Raji (cell line): Measurements from ENCODE around the gene PDE8A.

Experiments
- POLR2A ChIP-seq: IDR thresholded peaks from 2 replicates; pipeline ENCODE4 v1.6.1; 2011; ENCODE audit warnings: low read depth, low read length, control low read depth; ENCODE audit not compliant: insufficient read depth

The PDE8A gene, protein sequence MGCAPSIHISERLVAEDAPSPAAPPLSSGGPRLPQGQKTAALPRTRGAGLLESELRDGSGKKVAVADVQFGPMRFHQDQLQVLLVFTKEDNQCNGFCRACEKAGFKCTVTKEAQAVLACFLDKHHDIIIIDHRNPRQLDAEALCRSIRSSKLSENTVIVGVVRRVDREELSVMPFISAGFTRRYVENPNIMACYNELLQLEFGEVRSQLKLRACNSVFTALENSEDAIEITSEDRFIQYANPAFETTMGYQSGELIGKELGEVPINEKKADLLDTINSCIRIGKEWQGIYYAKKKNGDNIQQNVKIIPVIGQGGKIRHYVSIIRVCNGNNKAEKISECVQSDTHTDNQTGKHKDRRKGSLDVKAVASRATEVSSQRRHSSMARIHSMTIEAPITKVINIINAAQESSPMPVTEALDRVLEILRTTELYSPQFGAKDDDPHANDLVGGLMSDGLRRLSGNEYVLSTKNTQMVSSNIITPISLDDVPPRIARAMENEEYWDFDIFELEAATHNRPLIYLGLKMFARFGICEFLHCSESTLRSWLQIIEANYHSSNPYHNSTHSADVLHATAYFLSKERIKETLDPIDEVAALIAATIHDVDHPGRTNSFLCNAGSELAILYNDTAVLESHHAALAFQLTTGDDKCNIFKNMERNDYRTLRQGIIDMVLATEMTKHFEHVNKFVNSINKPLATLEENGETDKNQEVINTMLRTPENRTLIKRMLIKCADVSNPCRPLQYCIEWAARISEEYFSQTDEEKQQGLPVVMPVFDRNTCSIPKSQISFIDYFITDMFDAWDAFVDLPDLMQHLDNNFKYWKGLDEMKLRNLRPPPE

DNA sequence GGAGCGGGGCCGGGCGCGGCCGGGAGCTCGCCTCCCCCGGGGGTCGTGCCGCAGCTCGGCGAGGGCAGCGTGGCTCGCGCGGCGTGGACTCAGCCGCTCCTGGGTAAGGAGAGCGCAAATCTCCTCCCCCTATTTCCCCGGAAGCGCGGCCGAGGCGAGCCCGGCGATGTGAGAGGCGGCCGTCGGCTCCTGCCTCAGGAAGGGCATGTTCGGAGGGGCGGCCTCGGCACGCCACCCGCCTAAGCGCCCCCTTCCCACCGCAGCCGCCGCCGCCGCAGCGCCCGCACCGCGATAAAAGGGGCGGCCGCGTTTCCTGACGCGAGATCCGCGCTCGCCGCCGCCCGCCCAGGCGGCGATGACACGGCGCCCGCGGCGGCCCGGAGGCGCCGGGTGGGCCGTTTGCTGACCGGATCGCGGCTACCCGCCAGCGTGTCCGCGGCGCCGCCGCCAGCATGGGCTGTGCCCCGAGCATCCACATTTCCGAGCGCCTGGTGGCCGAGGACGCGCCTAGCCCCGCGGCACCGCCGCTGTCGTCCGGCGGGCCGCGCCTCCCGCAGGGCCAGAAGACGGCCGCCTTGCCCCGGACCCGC, at the start of gene PDE8A:
TSS of gene PDE8A (plus strand) at position 146 of the 590 bp plus-strand sequence. CDS start at position 453, 307 bp downstream.
- no peak for TF ChIP-seq POLR2A

DNA sequence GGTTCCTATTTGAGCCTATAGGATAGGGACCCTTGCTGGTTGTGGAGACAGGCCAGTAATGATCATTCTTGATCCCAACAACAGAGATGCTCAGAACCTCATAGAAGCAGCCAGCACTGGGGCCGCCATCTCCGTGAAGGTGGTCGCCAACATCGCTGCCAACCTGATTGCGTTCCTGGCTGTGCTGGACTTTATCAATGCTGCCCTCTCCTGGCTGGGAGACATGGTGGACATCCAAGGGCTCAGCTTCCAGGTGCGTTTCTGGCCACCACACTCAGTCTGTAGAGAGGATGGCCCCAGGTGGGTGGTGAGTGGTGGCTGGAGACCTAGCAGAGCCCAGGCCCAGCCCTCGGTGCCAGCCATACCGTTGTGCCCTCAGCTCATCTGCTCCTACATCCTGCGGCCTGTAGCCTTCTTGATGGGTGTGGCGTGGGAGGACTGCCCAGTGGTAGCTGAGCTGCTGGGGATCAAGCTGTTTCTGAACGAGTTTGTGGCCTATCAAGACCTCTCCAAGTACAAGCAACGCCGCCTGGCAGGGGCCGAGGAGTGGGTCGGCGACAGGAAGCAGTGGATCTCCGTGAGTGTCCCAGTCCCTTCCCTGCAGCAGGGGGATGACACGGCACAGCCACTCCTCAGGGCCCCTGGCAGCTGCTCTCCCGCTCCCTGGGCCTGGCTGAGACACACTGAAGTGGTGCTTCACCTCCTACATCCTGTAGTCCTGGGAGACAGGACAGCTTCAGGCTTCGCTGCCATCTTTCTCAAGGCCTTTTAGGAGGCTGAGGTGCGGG, 46.5 kb upstream of the PDE8A start:
- no peak for TF ChIP-seq POLR2A

DNA sequence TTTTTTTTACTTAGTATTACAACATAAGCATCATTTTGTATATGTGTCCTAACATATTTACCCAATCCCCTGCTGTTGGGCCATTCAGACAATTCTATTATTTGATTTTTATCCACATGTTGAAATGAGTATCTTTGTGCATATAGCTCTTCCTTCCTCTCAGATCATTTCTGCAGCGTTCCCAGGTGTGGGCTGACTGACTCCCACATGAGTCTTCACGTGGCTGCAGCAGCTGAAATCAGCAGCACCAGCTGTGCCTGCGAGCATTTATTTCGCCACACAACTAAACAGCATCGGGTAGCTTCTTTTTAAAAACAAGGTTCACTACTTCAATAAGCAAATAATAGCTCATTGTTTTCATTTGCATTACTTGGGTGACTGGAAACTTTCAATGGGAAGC, 44.5 kb upstream of the PDE8A start:
- TF ChIP-seq POLR2A, result no peak

DNA sequence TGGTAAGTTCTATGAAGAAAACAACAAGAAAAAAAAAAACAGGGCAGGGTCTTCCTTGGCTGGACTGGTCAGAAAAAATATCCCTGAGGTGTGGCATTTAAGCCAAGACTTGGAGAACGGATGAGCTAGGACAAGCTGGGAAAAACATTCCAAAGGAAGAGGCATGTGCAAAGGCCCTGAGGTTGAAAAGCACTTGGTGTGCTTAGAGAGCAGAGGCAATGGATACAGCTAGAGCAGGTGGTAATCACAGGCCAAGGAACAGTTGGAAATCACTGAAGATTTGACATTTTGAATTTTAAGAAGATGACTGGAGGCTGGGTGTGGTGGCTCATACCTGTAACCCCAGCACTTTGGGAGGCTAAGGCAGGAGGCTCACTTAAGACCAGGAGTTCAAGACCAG, 42.9 kb upstream of the PDE8A start:
- no peak for TF ChIP-seq POLR2A

DNA sequence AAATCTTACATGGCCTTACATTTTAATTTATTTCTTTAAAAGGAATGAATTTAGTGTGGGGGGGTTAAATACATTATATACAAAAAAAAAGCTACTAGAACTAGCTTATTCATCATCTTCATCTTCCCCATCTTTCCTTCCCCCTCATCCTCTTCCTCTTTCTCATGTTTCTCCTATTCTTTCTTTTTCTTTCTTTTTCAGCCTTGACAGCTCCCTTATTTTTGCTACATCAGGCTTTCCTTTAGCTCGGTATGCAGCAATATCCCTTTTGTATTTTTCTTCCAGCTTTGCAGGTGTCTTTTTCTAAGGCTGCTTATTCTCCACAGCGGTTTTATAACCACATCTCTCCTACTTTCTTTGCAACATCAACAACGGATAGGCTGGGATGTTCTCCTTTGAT, 41.3 kb upstream of the PDE8A start:
- no peak for TF ChIP-seq POLR2A

DNA sequence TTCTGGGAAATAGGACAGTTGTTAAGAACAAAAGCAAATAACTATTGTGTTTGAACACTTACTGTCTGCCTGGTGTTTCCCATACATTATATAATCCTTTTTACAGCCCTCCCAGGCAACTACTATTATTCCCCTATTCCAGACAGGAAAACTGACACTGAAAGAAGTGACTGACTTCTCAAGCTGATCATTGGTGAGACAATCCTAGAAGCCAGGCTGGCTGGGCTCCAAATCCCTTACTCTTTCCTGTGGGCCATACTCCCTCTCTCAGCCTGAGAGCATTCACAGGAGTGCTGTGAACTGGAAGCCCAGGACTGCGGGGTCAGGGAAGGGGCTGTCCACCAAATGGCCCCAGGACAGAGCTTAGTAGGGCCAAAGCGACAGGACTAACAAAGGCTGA, 39.2 kb upstream of the PDE8A start:
- no peak for TF ChIP-seq POLR2A

DNA sequence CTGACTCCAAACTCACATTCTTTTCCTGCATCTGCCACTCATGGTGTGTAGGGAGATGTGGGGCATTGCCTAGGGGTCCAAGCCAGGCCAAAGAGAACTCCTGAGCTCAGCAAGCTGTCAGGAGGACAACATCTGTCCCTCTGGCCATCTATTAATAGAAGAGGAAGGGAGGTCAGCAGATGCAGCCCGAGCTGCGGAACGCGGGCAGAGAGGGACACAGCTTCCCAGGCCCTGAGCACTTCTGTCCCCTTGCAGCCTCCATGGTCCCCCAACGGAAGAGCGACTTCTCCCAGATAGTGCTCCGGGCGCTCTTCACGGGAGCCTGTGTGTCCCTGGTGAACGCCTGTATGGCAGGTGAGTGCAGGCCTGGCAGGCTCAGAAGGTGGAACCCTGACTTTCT, 37.3 kb upstream of the PDE8A start:
- no peak for TF ChIP-seq POLR2A

DNA sequence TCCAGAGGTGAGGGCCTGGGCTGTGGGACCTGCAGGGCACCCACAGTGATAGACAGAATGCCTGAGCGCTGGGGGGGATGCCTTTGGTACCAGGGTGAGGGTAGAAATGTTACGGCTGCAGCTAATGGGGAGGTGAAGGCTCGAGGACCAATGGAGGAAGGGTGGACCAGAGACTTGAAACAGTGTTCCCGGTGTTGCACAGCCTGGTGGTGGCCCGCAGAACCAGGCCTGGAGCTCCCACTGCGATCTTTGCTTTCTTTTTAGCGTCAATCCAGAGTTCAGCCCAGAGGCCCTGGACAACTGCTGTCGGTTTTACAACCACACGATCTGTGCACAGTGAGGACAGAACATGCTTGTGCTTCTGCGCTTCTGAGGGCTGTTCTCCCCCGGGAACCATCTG, 36.8 kb upstream of the PDE8A start:
- no peak for TF ChIP-seq POLR2A

DNA sequence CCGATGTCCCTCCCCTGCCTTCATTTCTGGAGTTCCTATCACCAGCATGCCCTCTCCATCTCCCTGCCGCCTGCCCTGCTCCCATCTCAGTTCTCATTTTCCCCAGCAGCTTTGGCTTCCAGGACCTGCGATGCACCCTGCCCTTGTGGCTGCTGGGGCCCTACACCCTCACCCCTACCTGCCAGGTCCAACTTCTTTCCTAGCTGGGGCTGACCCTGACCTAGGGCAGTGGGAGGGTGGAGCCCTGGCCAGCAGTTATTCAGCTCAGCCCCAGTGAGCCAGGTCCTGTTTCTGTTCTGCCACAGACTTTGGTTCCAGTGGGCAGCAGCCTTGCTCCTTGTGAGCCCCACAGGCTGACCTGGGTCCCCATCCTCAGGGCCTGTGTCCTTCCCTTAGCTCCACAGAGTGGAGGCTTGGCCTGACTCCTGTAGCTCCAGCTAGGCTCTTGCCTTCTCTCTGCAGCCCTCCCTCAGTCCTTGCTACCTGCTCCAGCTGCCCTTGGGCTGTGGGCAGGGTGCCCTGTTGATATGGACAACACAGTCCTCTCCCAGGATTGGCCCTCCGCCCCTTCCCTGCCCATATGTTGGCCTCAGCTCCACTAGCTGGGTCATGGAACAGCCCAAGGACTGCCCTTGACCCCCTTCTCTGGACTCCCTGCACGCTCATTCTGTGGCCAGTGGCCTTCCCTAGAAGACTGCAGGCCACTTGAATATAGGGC, 34.7 kb upstream of the PDE8A start:
- no peak for TF ChIP-seq POLR2A

DNA sequence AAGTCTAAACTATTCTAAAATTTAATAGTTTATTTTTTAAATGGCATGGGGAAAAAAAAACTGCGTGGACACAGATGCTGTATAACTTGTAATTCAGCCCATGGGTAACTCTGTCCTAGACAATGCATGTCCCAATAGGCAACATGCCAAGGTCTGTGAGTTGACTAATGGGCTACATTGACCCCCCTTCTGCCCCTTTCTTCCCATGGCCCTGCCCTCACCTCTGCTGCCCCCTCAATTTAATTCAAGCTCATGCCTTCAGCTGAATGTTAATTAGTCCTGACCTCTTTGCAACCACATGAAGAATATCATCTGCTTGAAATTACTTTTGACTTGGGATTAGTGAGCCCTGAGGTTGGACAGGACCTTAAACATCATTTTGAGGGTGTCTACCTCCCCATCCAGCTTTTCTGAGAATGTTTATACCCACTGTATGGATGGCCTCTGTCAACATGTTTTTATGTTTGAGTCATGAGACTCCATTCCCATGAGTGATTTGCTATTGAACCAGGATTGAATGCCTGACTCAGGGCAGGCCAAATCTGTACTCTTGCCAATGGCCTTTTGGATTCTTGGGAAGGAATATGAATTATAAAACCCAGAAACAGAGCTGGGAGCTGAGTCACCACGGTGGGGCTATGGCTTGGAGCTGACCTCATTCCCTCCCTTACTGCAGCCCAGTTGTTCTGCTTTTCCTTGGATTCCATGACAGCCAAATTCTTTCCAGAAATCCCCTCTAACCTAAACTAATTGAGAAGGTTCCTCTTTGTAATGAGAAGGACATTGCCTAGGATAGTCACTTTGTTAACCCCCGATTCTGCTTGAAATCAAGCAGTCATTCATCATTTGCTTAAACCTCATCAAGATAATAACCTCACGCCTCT, 33.5 kb upstream of the PDE8A start:
- no peak for TF ChIP-seq POLR2A

DNA sequence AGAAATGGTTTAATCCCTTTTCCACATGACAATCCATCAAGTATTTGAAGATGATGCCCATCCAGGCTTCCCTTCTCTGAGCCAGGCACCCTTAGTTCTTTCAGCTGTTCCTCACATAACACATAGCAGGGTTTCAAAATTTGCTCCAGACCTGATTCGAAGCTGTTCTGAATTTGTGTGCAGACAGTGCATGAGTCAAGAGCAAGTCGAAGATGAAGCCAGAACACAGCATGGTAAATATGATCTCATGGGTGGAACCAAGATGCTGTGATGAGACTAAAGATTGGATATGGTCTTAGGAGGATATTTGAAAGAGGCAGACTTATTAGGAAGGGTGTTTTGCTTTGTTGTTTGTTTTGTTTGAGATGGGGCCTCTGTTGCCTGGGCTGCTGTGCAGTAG, 32.6 kb upstream of the PDE8A start:
- no peak for TF ChIP-seq POLR2A

DNA sequence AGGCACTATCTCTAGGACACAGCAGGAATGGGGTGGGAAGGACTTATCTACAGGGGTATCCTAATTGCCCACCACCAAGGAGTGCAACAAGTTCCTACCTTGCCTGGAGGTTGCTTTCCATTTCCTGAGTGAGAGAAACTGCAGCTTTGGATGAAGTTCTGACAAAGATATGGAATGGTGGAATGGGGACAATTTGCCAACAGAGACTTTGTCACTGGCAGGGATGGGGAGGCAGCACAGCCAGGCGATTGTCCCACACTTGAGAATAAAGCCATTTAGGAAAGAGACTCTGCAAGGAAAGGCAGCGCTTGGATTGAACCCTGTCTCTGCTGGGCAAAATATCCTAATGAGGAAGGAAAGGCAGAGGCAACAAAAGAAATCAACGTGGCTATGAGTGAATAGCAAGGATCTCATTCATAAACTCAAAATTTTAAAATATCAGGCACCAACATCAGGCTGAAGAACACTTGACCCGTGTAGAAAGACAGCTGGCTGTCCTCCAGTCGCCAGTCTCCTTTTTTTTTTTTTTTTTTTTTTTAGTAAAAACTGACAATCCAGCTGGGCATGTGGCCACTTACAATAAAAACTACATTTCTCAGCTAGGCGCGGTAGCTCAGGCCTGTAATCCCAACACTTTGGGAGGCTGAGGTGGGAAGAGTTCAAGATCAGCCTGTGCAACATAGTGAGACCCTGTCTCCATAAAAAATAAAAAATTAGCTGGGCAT, 31.6 kb upstream of the PDE8A start:
- no peak for TF ChIP-seq POLR2A

DNA sequence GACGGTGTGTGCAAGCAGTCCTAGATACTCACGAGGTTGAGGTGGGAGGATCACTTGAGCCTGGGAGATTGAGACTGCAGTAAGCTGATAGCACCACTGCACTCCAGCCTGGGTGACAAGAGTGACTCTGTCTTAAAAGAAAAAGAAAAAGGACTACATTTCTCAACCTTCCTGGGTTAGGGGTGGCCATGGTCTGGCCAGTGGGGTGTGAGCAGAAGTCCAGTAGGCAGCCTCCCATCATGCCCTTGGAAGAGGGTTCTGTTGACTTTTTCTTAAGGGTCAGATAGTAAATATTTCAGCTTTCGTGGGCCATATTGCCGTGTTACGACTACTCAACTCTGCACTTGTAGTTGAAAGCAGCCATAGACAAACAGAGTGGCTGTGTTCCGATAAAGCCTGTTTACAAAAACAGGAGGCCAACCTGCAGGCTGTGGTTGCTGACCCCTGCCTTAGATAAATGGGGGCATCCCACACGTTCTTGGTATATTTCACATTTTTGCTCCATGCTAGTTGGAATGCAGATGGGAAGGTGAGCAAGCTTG, 31.0 kb upstream of the PDE8A start:
- no peak for TF ChIP-seq POLR2A
